Middle frontal gyrus (tissue), 1 donor: Measurements from ENCODE around the gene LRP10.
"Not testable (repeated sequence)": the region's sequence is repeated elsewhere in the genome, so short reads cannot be mapped to it uniquely, and the experiment has no call there.

Experiments
- DNase-seq: peaks from one replicate; pipeline ENCODE4 v3.0.0-alpha.2; 2015; ENCODE audit warnings: low spot score; ENCODE audit errors: extremely low spot score

Gene LRP10

GRCh38 chr14:22871224-22872032 is at the start of gene LRP10:
Gene LRP10, plus strand, starts transcription at chr14:22871740. Its CDS starts 564 bp downstream, at chr14:22872304.
- peak; percentile 58 for DNase-seq

GRCh38 chr14:22822016-22822570 is 49.4 kb upstream of the LRP10 start:
- DNase-seq: no peak

- DNase-seq: peak; percentile 37
Observed at GRCh38 chr14:22822571-22823098, 48.9 kb upstream of the LRP10 start.

- no peak for DNase-seq
Observed at GRCh38 chr14:22824711-22825359, 46.7 kb upstream of the LRP10 start.

- DNase-seq: not testable (repeated sequence)
Observed at GRCh38 chr14:22829076-22829660, 42.4 kb upstream of the LRP10 start.

- peak; percentile 89 for DNase-seq
Observed at GRCh38 chr14:22829661-22830442, 41.7 kb upstream of the LRP10 start, which contains the start of gene MRPL52. Gene MRPL52, plus strand, starts transcription at chr14:22829887. Its CDS starts 26 bp downstream, at chr14:22829913.

- DNase-seq: no peak
Observed at GRCh38 chr14:22830443-22831010, 41.0 kb upstream of the LRP10 start.

- no peak for DNase-seq
Observed at GRCh38 chr14:22835505-22835904, 36.0 kb upstream of the LRP10 start.

GRCh38 chr14:22836301-22837113 is 35.0 kb upstream of the LRP10 start, which contains the start of gene MMP14:
Gene MMP14, plus strand, starts transcription at chr14:22836585. Its CDS starts 233 bp downstream, at chr14:22836818.
- no peak for DNase-seq

- no peak for DNase-seq
Observed at GRCh38 chr14:22837114-22837749, 34.3 kb upstream of the LRP10 start.

GRCh38 chr14:22837750-22838538 is 33.6 kb upstream of the LRP10 start:
- no peak for DNase-seq

GRCh38 chr14:22838631-22839041 is 32.9 kb upstream of the LRP10 start:
- DNase-seq: no peak

GRCh38 chr14:22839159-22839779 is 32.3 kb upstream of the LRP10 start:
- no peak for DNase-seq

GRCh38 chr14:22841311-22841710 is 30.2 kb upstream of the LRP10 start:
- DNase-seq: no peak

GRCh38 chr14:22841769-22842168 is 29.8 kb upstream of the LRP10 start:
- no peak for DNase-seq

GRCh38 chr14:22842211-22843122 is 29.1 kb upstream of the LRP10 start:
- DNase-seq: no peak
